Measurements from ENCODE around the gene CDNF. TPM values are rescaled to one million over a fixed set of nuclear protein-coding genes. Genes with fewer than 3 reads are reported as not detected.

CDNF gene
- total RNA-seq, 2 donors from 2014 or later, result 0.48 to 1.0 TPM

GRCh38 chr10:14798636-14799035 lies 39.2 kb downstream of the CDNF start:
- no peak for ATAC-seq
- Mint-ChIP-seq H3K27me3 (peaks cover 0 to 2% of the 10 kb centered on the region in 2 donors), H3K4me3 (no peak overlapping the region), H3K27ac (no peak overlapping the region), H3K4me1 (ENCODE audit: low read depth in 2 of 2) (peaks cover 0 to 3% of the 10 kb centered on the region in 2 donors), H3K36me3 (no peaks in the 10 kb centered on the region), H3K9me3 (no peaks in the 10 kb centered on the region)
- DNase-seq (ENCODE audit: low spot score), result no peak

- Mint-ChIP-seq H3K36me3 (peaks cover 5% of the 10 kb centered on the region), H3K27me3 (no peaks in the 10 kb centered on the region), H3K4me1 (ENCODE audit: low read depth in 2 of 2) (peaks cover under 1% of the 10 kb centered on the region in 2 donors), H3K27ac (peak overlapping the region in 1 of 2 donors; percentile 34), H3K4me3 (no peak overlapping the region), H3K9me3 (peaks cover 5% of the 10 kb centered on the region)
- DNase-seq (ENCODE audit: low spot score) (no peak), ATAC-seq (no peak)
Measured at GRCh38 chr10:14787938-14788337, 49.9 kb downstream of the CDNF start.

- Mint-ChIP-seq H3K9me3 (peaks cover 5% of the 10 kb centered on the region), H3K27me3 (peaks cover 0 to 2% of the 10 kb centered on the region in 2 donors)
- no peak for DNase-seq (ENCODE audit: low spot score)
Measured at GRCh38 chr10:14784459-14785055, 53.3 kb downstream of the CDNF start.

GRCh38 chr10:14782691-14783363 lies 55.0 kb downstream of the CDNF start:
- Mint-ChIP-seq H3K9me3 (no peaks in the 10 kb centered on the region), H3K4me3 (no peak overlapping the region), H3K4me1 (ENCODE audit: low read depth in 2 of 2) (peaks cover 4% of the 10 kb centered on the region in 2 donors), H3K27me3 (peaks cover 0 to 2% of the 10 kb centered on the region in 2 donors), H3K36me3 (peaks cover 5% of the 10 kb centered on the region), H3K27ac (peak overlapping the region in 1 of 2 donors; percentile 64)
- peak in 1 of 2 donors; percentile 55 for ATAC-seq
- DNase-seq (ENCODE audit: low spot score), result no peak

More at GRCh38 chr10:14784459-14785055, 53.3 kb downstream of the CDNF start:
- H3K36me3 Mint-ChIP-seq, result peaks cover 5% of the 10 kb centered on the region
- ATAC-seq, result no peak
- peaks cover 4% of the 10 kb centered on the region in 2 donors for H3K4me1 Mint-ChIP-seq (ENCODE audit: low read depth in 2 of 2)
- H3K27ac Mint-ChIP-seq, result no peak overlapping the region
- no peak overlapping the region for H3K4me3 Mint-ChIP-seq

- Mint-ChIP-seq H3K27me3 (peaks cover 0 to 2% of the 10 kb centered on the region in 2 donors), H3K4me3 (no peak overlapping the region), H3K36me3 (peaks cover 5% of the 10 kb centered on the region), H3K9me3 (no peaks in the 10 kb centered on the region), H3K27ac (no peak overlapping the region), H3K4me1 (ENCODE audit: low read depth in 2 of 2) (peaks cover 4% of the 10 kb centered on the region in 2 donors)
- ATAC-seq (no peak), DNase-seq (ENCODE audit: low spot score) (no peak)
Measured at GRCh38 chr10:14781763-14782162, 56.1 kb downstream of the CDNF start.

GRCh38 chr10:14779001-14779651 lies 58.7 kb downstream of the CDNF start:
- no peak for ATAC-seq
- H3K4me3 Mint-ChIP-seq, result no peak overlapping the region
- no peaks in the 10 kb centered on the region for H3K9me3 Mint-ChIP-seq
- peaks cover 4% of the 10 kb centered on the region in 2 donors for H3K4me1 Mint-ChIP-seq (ENCODE audit: low read depth in 2 of 2)
- no peak for DNase-seq (ENCODE audit: low spot score)
- peaks cover 0 to 2% of the 10 kb centered on the region in 2 donors for H3K27me3 Mint-ChIP-seq
- no peak overlapping the region for H3K27ac Mint-ChIP-seq
- no peaks in the 10 kb centered on the region for H3K36me3 Mint-ChIP-seq

GRCh38 chr10:14776546-14776945 lies 61.3 kb downstream of the CDNF start:
- no peak for DNase-seq (ENCODE audit: low spot score)
- Mint-ChIP-seq H3K9me3 (no peaks in the 10 kb centered on the region), H3K36me3 (no peaks in the 10 kb centered on the region), H3K27me3 (no peaks in the 10 kb centered on the region), H3K27ac (no peak overlapping the region), H3K4me3 (no peak overlapping the region), H3K4me1 (ENCODE audit: low read depth in 2 of 2) (peaks cover 0 to 3% of the 10 kb centered on the region in 2 donors)
- ATAC-seq, result no peak

- DNase-seq (ENCODE audit: low spot score), result no peak
- no peaks in the 10 kb centered on the region for H3K9me3 Mint-ChIP-seq
Measured at GRCh38 chr10:14775656-14776055, 62.2 kb downstream of the CDNF start.

GRCh38 chr10:14774797-14775196 lies 63.0 kb downstream of the CDNF start, which contains the start of gene FAM107B:
Gene FAM107B, minus strand, starts transcription at chr10:14774897. Its CDS starts 234 bp downstream, at chr10:14774663.
- Mint-ChIP-seq H3K27ac (peak within 1 kb of the TSS in 1 of 2 donors; percentile 53), H3K27me3 (no peaks in the 10 kb centered on the region), H3K9me3 (no peaks in the 10 kb centered on the region), H3K4me1 (ENCODE audit: low read depth in 2 of 2) (peaks cover 0 to 3% of the 10 kb centered on the region in 2 donors), H3K36me3 (no peaks in the 10 kb centered on the region), H3K4me3 (no peak within 1 kb of the TSS)
- no peak for ATAC-seq
- no peak for DNase-seq (ENCODE audit: low spot score)

More at GRCh38 chr10:14775656-14776055, 62.2 kb downstream of the CDNF start:
- Mint-ChIP-seq H3K4me3 (no peak overlapping the region), H3K36me3 (no peaks in the 10 kb centered on the region), H3K27ac (no peak overlapping the region), H3K27me3 (no peaks in the 10 kb centered on the region), H3K4me1 (ENCODE audit: low read depth in 2 of 2) (peaks cover 0 to 3% of the 10 kb centered on the region in 2 donors)
- no peak for ATAC-seq

GRCh38 chr10:14774214-14774580 lies 63.6 kb downstream of the CDNF start:
- Mint-ChIP-seq H3K27me3 (no peaks in the 10 kb centered on the region), H3K27ac (peak overlapping the region in 1 of 2 donors; percentile 53), H3K36me3 (no peaks in the 10 kb centered on the region), H3K4me3 (no peak overlapping the region), H3K9me3 (no peaks in the 10 kb centered on the region), H3K4me1 (ENCODE audit: low read depth in 2 of 2) (peaks cover 0 to 3% of the 10 kb centered on the region in 2 donors)
- DNase-seq (ENCODE audit: low spot score) (no peak), ATAC-seq (no peak)

GRCh38 chr10:14773551-14774213 lies 64.2 kb downstream of the CDNF start:
- Mint-ChIP-seq H3K9me3 (no peaks in the 10 kb centered on the region), H3K4me1 (ENCODE audit: low read depth in 2 of 2) (peaks cover 0 to 3% of the 10 kb centered on the region in 2 donors), H3K36me3 (no peaks in the 10 kb centered on the region), H3K4me3 (no peak overlapping the region), H3K27me3 (no peaks in the 10 kb centered on the region), H3K27ac (peak overlapping the region in 1 of 2 donors; percentile 53)
- no peak for ATAC-seq
- DNase-seq (ENCODE audit: low spot score), result no peak

- Mint-ChIP-seq H3K27ac (no peak overlapping the region), H3K4me1 (ENCODE audit: low read depth in 2 of 2) (peaks cover 0 to 3% of the 10 kb centered on the region in 2 donors), H3K27me3 (no peaks in the 10 kb centered on the region), H3K9me3 (no peaks in the 10 kb centered on the region), H3K36me3 (no peaks in the 10 kb centered on the region), H3K4me3 (no peak overlapping the region)
- DNase-seq (ENCODE audit: low spot score), result no peak
- no peak for ATAC-seq
Measured at GRCh38 chr10:14772399-14772798, 65.4 kb downstream of the CDNF start.

GRCh38 chr10:14770927-14771326 lies 66.9 kb downstream of the CDNF start:
- ATAC-seq (no peak), DNase-seq (ENCODE audit: low spot score) (no peak)
- H3K9me3 Mint-ChIP-seq, result no peaks in the 10 kb centered on the region
- no peak overlapping the region for H3K27ac Mint-ChIP-seq
- H3K36me3 Mint-ChIP-seq, result no peaks in the 10 kb centered on the region
- H3K27me3 Mint-ChIP-seq, result no peaks in the 10 kb centered on the region
- H3K4me3 Mint-ChIP-seq, result no peak overlapping the region
- peaks cover 0 to 3% of the 10 kb centered on the region in 2 donors for H3K4me1 Mint-ChIP-seq (ENCODE audit: low read depth in 2 of 2)
